ENCODE measurements around the gene SLC15A3. TPM values are rescaled to one million over a fixed set of nuclear protein-coding genes. Genes with fewer than 3 reads are reported as not detected.
A peak's percentile ranks its signal among the peaks of the same experiment; 100 is the strongest.
"Not testable (repeated sequence)": the region's sequence is repeated elsewhere in the genome, so short reads cannot be mapped to it uniquely, and the experiment has no call there.

Gene SLC15A3
- polyA plus RNA-seq, 12 donors, result 14.1 to 49.0 (median 21.4) TPM; not detected in 1

GRCh38 chr11:60916669-60917206 lies 35.2 kb downstream of the SLC15A3 start:
- DNase-seq, result no peak

GRCh38 chr11:60915248-60915914 lies 36.6 kb downstream of the SLC15A3 start:
- DNase-seq, result peak; percentile 30

- peak; percentile 49 for DNase-seq
Observed at GRCh38 chr11:60914633-60915247, 37.2 kb downstream of the SLC15A3 start.

GRCh38 chr11:60913793-60914632 lies 38.0 kb downstream of the SLC15A3 start, which contains the start of gene TMEM109:
TMEM109 (plus strand) TSS chr11:60914158; CDS start chr11:60919694, 5,536 bp downstream.
- peak; percentile 93 for DNase-seq

- DNase-seq, result no peak
Observed at GRCh38 chr11:60912851-60913528, 39.0 kb downstream of the SLC15A3 start.

- DNase-seq, result no peak
Observed at GRCh38 chr11:60912223-60912850, 39.6 kb downstream of the SLC15A3 start.

- DNase-seq, result no peak
Observed at GRCh38 chr11:60910711-60911380, 41.1 kb downstream of the SLC15A3 start.

GRCh38 chr11:60910281-60910687 lies 41.7 kb downstream of the SLC15A3 start:
- no peak for DNase-seq

GRCh38 chr11:60909680-60910280 lies 42.2 kb downstream of the SLC15A3 start:
- DNase-seq, result not testable (repeated sequence)

- no peak for DNase-seq
Observed at GRCh38 chr11:60908803-60909202, 43.2 kb downstream of the SLC15A3 start.

GRCh38 chr11:60906132-60906972 lies 45.6 kb downstream of the SLC15A3 start, which contains the start of gene PRPF19:
PRPF19 (minus strand) TSS chr11:60906585; CDS start chr11:60906382, 203 bp downstream.
- peak; percentile 98 for DNase-seq

GRCh38 chr11:60905551-60906113 lies 46.3 kb downstream of the SLC15A3 start:
- no peak for DNase-seq

GRCh38 chr11:60905047-60905446 lies 46.9 kb downstream of the SLC15A3 start:
- no peak for DNase-seq

- DNase-seq, result no peak
Observed at GRCh38 chr11:60902625-60903024, 49.4 kb downstream of the SLC15A3 start.

- DNase-seq, result no peak
Observed at GRCh38 chr11:60900673-60901404, 51.1 kb downstream of the SLC15A3 start.

GRCh38 chr11:60899977-60900376 lies 52.0 kb downstream of the SLC15A3 start:
- no peak for DNase-seq

GRCh38 chr11:60899046-60899936 lies 52.7 kb downstream of the SLC15A3 start:
- DNase-seq, result peak; percentile 68

Measured in muscle of arm (tissue), 12 donors.